Measurements from ENCODE around the gene NUBPL.

NUBPL gene

DNA sequence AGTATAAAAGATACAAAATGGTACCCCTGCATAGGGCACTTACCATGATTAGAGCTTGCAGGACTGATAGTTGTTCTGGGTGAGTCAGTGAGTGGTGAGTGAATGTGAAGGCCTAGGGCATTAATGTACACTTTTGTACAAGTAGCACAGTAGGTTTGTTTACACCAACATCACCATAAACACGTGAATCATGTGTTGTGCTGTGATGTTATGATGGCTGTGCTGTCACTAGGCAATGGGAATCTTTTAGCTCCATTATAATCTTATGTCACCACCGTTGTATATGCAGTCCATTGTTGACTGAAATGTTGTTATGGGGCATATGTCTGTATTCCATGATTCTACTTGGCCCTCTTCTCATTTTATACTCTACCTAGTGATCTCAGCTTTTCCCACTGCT, 11.8 kb downstream of the NUBPL start:
- TF ChIP-seq CTCF (IDR thresholded peaks at IDR 0.05; ENCODE audit: low read depth, low read length), result no peak
- DNase-seq (ENCODE audit: low read depth in 2 of 2), result no peak
- H3K4me3 ChIP-seq (replicated peaks in 1 of 2; ENCODE audit: low read depth in 2 of 2, low read length in 2 of 2), result no peak overlapping the region

DNA sequence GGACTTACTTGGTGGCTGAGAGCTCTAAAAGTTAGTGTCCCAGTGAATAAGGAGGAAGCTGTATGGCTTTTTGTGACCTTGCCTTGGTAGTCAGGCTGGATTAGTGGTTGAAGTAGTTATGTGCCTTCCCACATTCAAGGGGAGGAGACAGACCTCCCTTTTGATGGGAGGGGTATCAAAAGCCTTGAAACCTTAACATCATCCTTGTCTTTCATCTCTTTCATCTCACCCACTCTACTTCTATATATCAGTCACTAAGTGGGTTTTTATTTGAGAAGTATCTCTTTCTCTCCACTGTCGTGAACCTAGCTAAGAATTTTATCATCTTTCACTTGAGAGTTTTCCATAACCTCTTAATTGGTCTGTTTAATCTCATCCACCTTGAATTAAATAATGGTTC, 15.7 kb downstream of the NUBPL start:
- H3K4me3 ChIP-seq (replicated peaks in 1 of 2; ENCODE audit: low read depth in 2 of 2, low read length in 2 of 2), result no peak overlapping the region
- no peak for TF ChIP-seq CTCF (IDR thresholded peaks at IDR 0.05; ENCODE audit: low read depth, low read length)
- DNase-seq (ENCODE audit: low read depth in 2 of 2), result no peak

GRCh38 chr14:31578266-31578665, 17.1 kb downstream of the NUBPL start:
- no peak overlapping the region for H3K4me3 ChIP-seq (replicated peaks in 1 of 2; ENCODE audit: low read depth in 2 of 2, low read length in 2 of 2)
- no peak for TF ChIP-seq CTCF (IDR thresholded peaks at IDR 0.05; ENCODE audit: low read depth, low read length)
- DNase-seq (ENCODE audit: low read depth in 2 of 2), result peak in 1 of 2 donors; percentile 37

DNA sequence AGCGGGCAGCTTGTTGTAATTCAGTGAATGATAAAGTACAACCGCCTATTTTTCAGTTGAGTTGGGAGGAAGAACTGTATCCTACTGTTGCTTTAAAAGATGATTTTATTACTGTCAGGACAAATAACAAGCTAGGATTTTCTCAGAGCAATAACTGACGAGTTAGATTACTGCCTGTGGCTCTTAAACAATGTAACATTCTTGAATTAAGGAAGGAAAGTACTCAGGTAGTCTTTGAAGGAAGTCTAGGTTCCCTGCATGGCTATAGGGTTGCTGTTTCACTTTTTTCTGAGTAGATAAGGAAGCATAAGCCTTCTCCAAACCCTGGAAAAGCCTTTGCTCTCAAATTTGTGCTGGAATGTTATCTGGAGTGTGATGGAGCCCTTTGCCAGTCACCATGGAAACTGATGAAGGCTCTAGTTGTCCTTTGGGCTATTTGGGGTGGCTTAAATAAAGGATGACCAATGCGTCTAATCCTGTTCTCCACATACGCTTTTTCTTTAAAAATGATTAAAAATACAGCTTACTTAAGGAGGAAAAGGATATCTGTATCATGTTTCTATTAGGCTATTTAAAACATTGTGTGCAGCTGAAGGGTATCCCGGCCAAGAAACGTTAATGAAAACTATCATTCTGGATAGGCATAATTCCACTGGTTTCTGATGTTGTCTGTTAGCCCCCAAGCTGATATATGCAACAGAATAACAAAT, 17.7 kb downstream of the NUBPL start:
- no peak for TF ChIP-seq CTCF (IDR thresholded peaks at IDR 0.05; ENCODE audit: low read depth, low read length)
- no peak for DNase-seq (ENCODE audit: low read depth in 2 of 2)
- H3K4me3 ChIP-seq (replicated peaks in 1 of 2; ENCODE audit: low read depth in 2 of 2, low read length in 2 of 2), result no peak overlapping the region

- no peak for DNase-seq (ENCODE audit: low read depth in 2 of 2)
- TF ChIP-seq CTCF (IDR thresholded peaks at IDR 0.05; ENCODE audit: low read depth, low read length), result no peak
- H3K4me3 ChIP-seq (replicated peaks in 1 of 2; ENCODE audit: low read depth in 2 of 2, low read length in 2 of 2), result no peak overlapping the region
Observed at GRCh38 chr14:31580234-31580633, 19.0 kb downstream of the NUBPL start.

- no peak for TF ChIP-seq CTCF (IDR thresholded peaks at IDR 0.05; ENCODE audit: low read depth, low read length)
- no peak overlapping the region for H3K4me3 ChIP-seq (replicated peaks in 1 of 2; ENCODE audit: low read depth in 2 of 2, low read length in 2 of 2)
- DNase-seq (ENCODE audit: low read depth in 2 of 2), result peak; percentile 41 to 85
Observed at GRCh38 chr14:31582286-31582691, 21.1 kb downstream of the NUBPL start.
